Gastrocnemius medialis (tissue), 4 donors: Measurements from ENCODE around the gene ATG9A. TPM values are rescaled to one million over a fixed set of nuclear protein-coding genes. Genes with fewer than 3 reads are reported as not detected.

Experiments
- ATAC-seq, 2 donors: fragments of 150-250 bp; one replicate each; pipeline ENCODE4 v1.9.1; 2016
- DNase-seq, 2 donors: peaks; one replicate each; pipeline ENCODE4 v3.0.0-alpha.2; 2019
- H3K27ac ChIP-seq, 4 donors: fragments of 200-600 bp; sonication (generic); 1 replicate in 1 of 4; 2 replicates in 3 of 4; pipeline ENCODE4 v1.5.1; 2016 to 2018; ENCODE audit warnings: mild to moderate bottlenecking in 2 of 4, moderate library complexity in 1 of 4
- H3K27me3 ChIP-seq, 3 donors: fragments of 200-600 bp; sonication (generic) in 2 of 3; 1 replicate in 1 of 3; 2 replicates in 2 of 3; pipeline versions ENCODE4 v1.5.1 to v1.6.0; 2016 to 2019; ENCODE audit warnings: mild to moderate bottlenecking in 1 of 3, moderate library complexity in 1 of 3
- H3K36me3 ChIP-seq, 2 donors: fragments of 200-600 bp; sonication (generic) in 1 of 2; one replicate each; pipeline ENCODE4 v1.5.1; 2017 to 2018
- H3K4me1 ChIP-seq, 2 donors: fragments of 200-600 bp; sonication (generic) in 1 of 2; one replicate each; pipeline ENCODE4 v1.5.1; 2016 to 2017; ENCODE audit warnings: mild to moderate bottlenecking in 2 of 2
- H3K4me3 ChIP-seq, 4 donors: fragments of 200-600 bp; sonication (generic) in 3 of 4; 1 replicate in 1 of 4; 2 replicates in 3 of 4; pipeline ENCODE4 v1.5.1; 2016 to 2019; ENCODE audit warnings: mild to moderate bottlenecking in 2 of 4
- H3K9me3 ChIP-seq, 3 donors: fragments of 200-600 bp; sonication (generic) in 2 of 3; 1 replicate in 1 of 3; 2 replicates in 2 of 3; pipeline ENCODE4 v1.5.1; 2016 to 2019
- POLR2A ChIP-seq, 2 donors: fragments of 450-650 bp; IDR thresholded peaks; one replicate each; pipeline ENCODE4 v1.6.1; 2017; ENCODE audit warnings: antibody characterized with exemption in 2 of 2, mild to moderate bottlenecking in 2 of 2, moderate library complexity in 2 of 2
- in situ Hi-C, 4 donors: fragments of 200-750 bp; cut with MboI; loops; one replicate each; pipeline versions ENCODE4 v1.15.0 to v1.8.0; 2017; ENCODE audit warnings: low sequenced_read_pairs in 4 of 4
- intact Hi-C: fragments of 100-400 bp; cut with DNase I; formaldehyde crosslinking; loops from one replicate; pipeline ENCODE4 v1.15.1; 2023; ENCODE audit warnings: low total_unique reads
- total RNA-seq, 4 donors: library from RNA; depleted of rRNA; stranded (reverse); fragments of >200 nt; gene quantifications; one replicate each; pipeline versions ENCODE4 v1.1.0 to v1.2.3, GENCODE V29; 2016
- TF ChIP-seq, protein P1 (sequence below), 5 experiments: fragments of 450-650 bp in 3 of 5; fragments of 200-600 bp in 2 of 5; sonication (generic) in 2 of 5; IDR thresholded peaks in 4 of 5; conservative IDR thresholded peaks in 1 of 5; 1 replicate in 4 of 5; 2 replicates in 1 of 5; pipeline ENCODE4 v1.5.1; 2016 to 2019; ENCODE audit warnings: antibody characterized with exemption in 5 of 5, mild to moderate bottlenecking in 3 of 5, moderate library complexity in 3 of 5

ATG9A gene
- total RNA-seq, 4 donors from 2014 or later: 111 to 208 (median 176) TPM

DNA sequence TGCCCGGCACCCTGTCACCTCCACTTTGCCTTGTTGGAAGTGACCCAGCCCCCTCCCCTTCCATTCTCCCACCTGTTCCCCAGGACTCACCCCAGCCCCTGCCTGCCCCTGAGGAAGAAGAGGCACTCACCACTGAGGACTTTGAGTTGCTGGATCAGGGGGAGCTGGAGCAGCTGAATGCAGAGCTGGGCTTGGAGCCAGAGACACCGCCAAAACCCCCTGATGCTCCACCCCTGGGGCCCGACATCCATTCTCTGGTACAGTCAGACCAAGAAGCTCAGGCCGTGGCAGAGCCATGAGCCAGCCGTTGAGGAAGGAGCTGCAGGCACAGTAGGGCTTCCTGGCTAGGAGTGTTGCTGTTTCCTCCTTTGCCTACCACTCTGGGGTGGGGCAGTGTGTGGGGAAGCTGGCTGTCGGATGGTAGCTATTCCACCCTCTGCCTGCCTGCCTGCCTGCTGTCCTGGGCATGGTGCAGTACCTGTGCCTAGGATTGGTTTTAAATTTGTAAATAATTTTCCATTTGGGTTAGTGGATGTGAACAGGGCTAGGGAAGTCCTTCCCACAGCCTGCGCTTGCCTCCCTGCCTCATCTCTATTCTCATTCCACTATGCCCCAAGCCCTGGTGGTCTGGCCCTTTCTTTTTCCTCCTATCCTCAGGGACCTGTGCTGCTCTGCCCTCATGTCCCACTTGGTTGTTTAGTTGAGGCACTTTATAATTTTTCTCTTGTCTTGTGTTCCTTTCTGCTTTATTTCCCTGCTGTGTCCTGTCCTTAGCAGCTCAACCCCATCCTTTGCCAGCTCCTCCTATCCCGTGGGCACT, 46.9 kb downstream of the ATG9A start:
- Histone ChIP-seq H3K4me1 (peaks cover 9 to 13% of the 10 kb centered on the region in 2 donors), H3K4me3 (no peak overlapping the region), H3K27ac (no peak overlapping the region), H3K9me3 (no peaks in the 10 kb centered on the region), H3K27me3 (no peaks in the 10 kb centered on the region), H3K36me3 (peaks cover 0 to 52% of the 10 kb centered on the region in 2 donors)
- intact Hi-C loops: no loop called here
- no peak for TF ChIP-seq POLR2A (IDR thresholded peaks at IDR 0.05)
- TF ChIP-seq, protein P1, sequence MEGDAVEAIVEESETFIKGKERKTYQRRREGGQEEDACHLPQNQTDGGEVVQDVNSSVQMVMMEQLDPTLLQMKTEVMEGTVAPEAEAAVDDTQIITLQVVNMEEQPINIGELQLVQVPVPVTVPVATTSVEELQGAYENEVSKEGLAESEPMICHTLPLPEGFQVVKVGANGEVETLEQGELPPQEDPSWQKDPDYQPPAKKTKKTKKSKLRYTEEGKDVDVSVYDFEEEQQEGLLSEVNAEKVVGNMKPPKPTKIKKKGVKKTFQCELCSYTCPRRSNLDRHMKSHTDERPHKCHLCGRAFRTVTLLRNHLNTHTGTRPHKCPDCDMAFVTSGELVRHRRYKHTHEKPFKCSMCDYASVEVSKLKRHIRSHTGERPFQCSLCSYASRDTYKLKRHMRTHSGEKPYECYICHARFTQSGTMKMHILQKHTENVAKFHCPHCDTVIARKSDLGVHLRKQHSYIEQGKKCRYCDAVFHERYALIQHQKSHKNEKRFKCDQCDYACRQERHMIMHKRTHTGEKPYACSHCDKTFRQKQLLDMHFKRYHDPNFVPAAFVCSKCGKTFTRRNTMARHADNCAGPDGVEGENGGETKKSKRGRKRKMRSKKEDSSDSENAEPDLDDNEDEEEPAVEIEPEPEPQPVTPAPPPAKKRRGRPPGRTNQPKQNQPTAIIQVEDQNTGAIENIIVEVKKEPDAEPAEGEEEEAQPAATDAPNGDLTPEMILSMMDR (IDR thresholded peaks at IDR 0.05 in 4 of 5, conservative IDR thresholded peaks at IDR 0.05 in 1 of 5): no peak
- no peak for ATAC-seq
- DNase-seq: no peak
- in situ Hi-C loops: no loop called here

DNA sequence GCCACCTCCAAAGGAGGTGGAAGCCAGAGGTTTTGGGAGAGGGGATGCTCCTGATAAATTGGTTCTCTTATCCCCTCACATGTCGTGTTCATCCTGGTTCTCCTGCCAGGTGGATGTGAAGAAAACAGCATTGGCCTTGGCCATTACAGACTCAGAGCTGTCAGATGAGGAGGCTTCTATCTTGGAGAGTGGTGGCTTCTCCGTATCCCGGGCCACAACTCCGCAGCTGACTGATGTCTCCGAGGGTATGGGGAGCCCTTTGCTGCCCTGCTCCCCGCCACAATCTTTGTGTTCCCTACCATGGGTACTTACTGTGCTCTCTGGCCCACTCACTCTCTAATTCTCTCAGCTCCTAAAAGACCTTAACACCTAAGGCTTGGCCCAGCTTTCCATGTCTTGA, 47.9 kb downstream of the ATG9A start:
- no peaks in the 10 kb centered on the region for H3K9me3 ChIP-seq
- H3K27me3 ChIP-seq: no peaks in the 10 kb centered on the region
- ATAC-seq (no peak), DNase-seq (no peak)
- peaks cover 0 to 52% of the 10 kb centered on the region in 2 donors for H3K36me3 ChIP-seq
- intact Hi-C loops (no loop called here), in situ Hi-C loops (no loop called here)
- peaks cover 9 to 13% of the 10 kb centered on the region in 2 donors for H3K4me1 ChIP-seq
- TF ChIP-seq, protein P1 (IDR thresholded peaks at IDR 0.05 in 4 of 5, conservative IDR thresholded peaks at IDR 0.05 in 1 of 5): no peak
- no peak for TF ChIP-seq POLR2A (IDR thresholded peaks at IDR 0.05)
- no peak overlapping the region for H3K4me3 ChIP-seq
- H3K27ac ChIP-seq: no peak overlapping the region

DNA sequence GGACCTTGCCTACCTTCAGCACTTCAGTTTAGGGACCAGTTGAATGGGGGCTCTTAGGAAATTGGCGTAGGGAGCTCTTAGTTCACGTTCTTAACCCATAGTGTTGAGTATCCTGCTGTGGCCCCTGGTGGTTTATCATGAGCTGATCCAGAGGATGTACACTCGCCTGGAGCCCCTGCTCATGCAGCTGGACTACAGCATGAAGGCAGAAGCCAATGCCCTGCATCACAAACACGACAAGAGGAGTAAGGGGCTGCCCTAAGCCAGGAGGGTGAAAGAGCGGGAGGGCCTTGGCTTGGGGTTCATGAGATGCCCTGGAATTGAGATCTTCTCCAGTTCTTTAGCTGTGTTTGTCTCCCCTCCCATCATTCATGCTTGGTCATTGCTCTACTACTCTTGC, 48.5 kb downstream of the ATG9A start:
- Histone ChIP-seq H3K27ac (no peak overlapping the region), H3K9me3 (no peaks in the 10 kb centered on the region), H3K4me3 (no peak overlapping the region), H3K27me3 (no peaks in the 10 kb centered on the region), H3K36me3 (peaks cover 0 to 52% of the 10 kb centered on the region in 2 donors), H3K4me1 (peaks cover 11 to 14% of the 10 kb centered on the region in 2 donors)
- DNase-seq (no peak), ATAC-seq (no peak)
- in situ Hi-C loops: no loop called here
- TF ChIP-seq, protein P1 (IDR thresholded peaks at IDR 0.05 in 4 of 5, conservative IDR thresholded peaks at IDR 0.05 in 1 of 5): no peak
- TF ChIP-seq POLR2A (IDR thresholded peaks at IDR 0.05): no peak
- intact Hi-C loops: no loop called here

DNA sequence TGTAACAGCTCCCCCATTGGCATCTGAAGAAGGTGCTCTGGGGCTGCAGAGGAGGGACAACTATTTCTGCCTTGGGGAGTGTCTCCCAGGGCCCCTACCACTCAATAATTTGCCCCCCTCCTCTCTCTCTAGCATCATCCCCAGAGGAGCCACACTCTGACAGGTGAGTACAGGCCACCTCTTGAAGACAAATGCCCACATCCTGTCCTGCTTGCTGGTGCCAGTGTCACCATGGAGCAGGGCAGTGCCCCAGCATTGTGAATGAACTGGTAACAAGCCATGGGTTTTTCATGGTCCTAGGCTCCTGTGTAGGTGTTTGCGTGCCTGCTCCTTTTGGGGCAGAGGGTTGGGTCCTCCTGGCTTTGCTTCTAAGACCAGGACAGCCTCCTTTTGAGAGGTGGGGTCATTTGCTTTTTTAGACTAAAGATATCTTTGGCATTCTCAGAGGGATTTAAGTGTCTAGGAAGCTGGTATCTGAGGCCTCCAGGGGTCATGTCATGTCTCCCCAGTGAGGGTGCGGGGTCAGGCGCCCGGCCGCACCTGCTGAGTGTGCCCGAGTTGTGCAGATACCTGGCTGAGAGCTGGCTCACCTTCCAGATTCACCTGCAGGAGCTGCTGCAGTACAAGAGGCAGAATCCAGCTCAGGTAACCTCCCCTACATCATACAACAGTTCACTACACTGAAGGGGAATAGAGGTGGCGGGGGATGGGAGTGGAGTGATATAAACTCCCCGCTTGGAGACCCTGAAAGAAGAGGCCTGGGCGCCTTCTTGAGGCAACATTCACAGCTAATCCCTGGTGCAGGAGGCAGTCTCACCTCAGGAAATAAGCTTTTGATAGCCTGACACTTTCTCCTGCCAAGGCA, 49.6 kb downstream of the ATG9A start:
- intact Hi-C loops: loop anchor here (5.0 kb wide), 1 partner anchor 207 kb away; the partner anchor contains the start of gene DNPEP
- Histone ChIP-seq H3K4me3 (peak overlapping the region in 1 of 4 donors; percentile 86), H3K9me3 (no peaks in the 10 kb centered on the region), H3K4me1 (peaks cover 17 to 21% of the 10 kb centered on the region in 2 donors), H3K27me3 (no peaks in the 10 kb centered on the region), H3K36me3 (peaks cover 0 to 59% of the 10 kb centered on the region in 2 donors), H3K27ac (no peak overlapping the region)
- in situ Hi-C loops: no loop called here
- DNase-seq (no peak), ATAC-seq (no peak)
- TF ChIP-seq POLR2A (IDR thresholded peaks at IDR 0.05): no peak
- TF ChIP-seq, protein P1 (IDR thresholded peaks at IDR 0.05 in 4 of 5, conservative IDR thresholded peaks at IDR 0.05 in 1 of 5): no peak
